ENCODE measurements around the gene NDP. TPM values are rescaled to one million over a fixed set of nuclear protein-coding genes. Genes with fewer than 3 reads are reported as not detected.
"Not testable (repeated sequence)": the region's sequence is repeated elsewhere in the genome, so short reads cannot be mapped to it uniquely, and the experiment has no call there.

Gene NDP
- total RNA-seq, 1 donor from 2014 or later = 3.7 TPM

GRCh38 chrX:43956034-43956433, 17.2 kb downstream of the NDP start:
- H3K4me1 ChIP-seq = no peaks in the 10 kb centered on the region
- H3K27me3 ChIP-seq = no peaks in the 10 kb centered on the region
- H3K36me3 ChIP-seq = no peaks in the 10 kb centered on the region
- no peak overlapping the region for H3K27ac ChIP-seq
- DNase-seq (ENCODE audit: extremely low spot score in 2 of 2) = no peak
- H3K9me3 ChIP-seq = no peaks in the 10 kb centered on the region
- TF ChIP-seq, protein P1, sequence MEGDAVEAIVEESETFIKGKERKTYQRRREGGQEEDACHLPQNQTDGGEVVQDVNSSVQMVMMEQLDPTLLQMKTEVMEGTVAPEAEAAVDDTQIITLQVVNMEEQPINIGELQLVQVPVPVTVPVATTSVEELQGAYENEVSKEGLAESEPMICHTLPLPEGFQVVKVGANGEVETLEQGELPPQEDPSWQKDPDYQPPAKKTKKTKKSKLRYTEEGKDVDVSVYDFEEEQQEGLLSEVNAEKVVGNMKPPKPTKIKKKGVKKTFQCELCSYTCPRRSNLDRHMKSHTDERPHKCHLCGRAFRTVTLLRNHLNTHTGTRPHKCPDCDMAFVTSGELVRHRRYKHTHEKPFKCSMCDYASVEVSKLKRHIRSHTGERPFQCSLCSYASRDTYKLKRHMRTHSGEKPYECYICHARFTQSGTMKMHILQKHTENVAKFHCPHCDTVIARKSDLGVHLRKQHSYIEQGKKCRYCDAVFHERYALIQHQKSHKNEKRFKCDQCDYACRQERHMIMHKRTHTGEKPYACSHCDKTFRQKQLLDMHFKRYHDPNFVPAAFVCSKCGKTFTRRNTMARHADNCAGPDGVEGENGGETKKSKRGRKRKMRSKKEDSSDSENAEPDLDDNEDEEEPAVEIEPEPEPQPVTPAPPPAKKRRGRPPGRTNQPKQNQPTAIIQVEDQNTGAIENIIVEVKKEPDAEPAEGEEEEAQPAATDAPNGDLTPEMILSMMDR (IDR thresholded peaks at IDR 0.05) = no peak
- TF ChIP-seq POLR2A (IDR thresholded peaks at IDR 0.05) (no peak), POLR2AphosphoS5 (IDR thresholded peaks at IDR 0.05; ENCODE audit: insufficient read depth in 1 of 2, low read depth in 1 of 2) (no peak)
- no peak overlapping the region for H3K4me3 ChIP-seq
- intact Hi-C loops (cut with DNase I) = no loop called here

DNA sequence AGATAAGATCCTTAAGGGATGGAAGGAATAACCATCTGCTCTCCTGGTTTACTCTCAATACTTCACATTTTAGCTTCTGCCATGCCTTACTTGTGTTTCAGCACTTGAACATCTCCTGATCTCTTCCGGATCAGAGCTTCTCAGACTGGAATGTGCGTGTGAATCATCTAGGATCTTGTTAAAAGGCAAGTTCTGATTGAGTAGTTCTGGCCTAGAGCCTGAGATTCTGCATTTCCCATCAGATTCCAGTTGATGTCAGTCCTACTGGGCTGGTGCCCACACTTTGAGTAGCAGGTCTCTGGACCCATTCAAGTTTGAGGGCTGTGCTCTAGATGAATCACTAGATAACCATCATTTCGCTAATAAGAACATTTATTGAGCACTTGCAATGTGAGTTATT, 20.0 kb downstream of the NDP start:
- Histone ChIP-seq H3K27ac (no peak overlapping the region), H3K4me1 (no peaks in the 10 kb centered on the region), H3K27me3 (no peaks in the 10 kb centered on the region), H3K9me3 (no peaks in the 10 kb centered on the region), H3K4me3 (no peak overlapping the region), H3K36me3 (no peaks in the 10 kb centered on the region)
- TF ChIP-seq, protein P1 (IDR thresholded peaks at IDR 0.05) = no peak
- TF ChIP-seq POLR2A (IDR thresholded peaks at IDR 0.05) (no peak), POLR2AphosphoS5 (IDR thresholded peaks at IDR 0.05; ENCODE audit: insufficient read depth in 1 of 2, low read depth in 1 of 2) (no peak)
- no peak for DNase-seq (ENCODE audit: extremely low spot score in 2 of 2)
- intact Hi-C loops (cut with DNase I) = no loop called here

DNA sequence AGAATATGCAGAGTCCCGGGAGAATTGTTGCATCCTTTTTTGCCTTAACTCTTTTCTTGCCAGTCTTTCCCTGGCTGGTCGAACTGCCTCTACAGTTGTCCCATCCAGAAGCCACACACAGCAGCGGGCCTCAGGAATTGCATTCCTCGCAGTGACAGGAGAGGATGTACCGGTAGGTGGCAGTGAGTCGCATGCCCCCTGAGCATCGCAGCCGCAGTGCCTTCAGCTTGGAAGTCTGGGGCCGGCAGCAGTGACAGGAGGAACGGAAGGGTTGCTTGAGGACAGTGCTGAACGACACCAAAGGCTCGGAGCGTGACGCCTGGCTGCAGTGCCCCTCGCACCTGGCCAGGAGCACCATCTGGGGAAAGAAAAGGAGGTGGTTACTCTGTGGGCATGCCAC, 23.5 kb downstream of the NDP start:
- Histone ChIP-seq H3K9me3 (no peaks in the 10 kb centered on the region), H3K27me3 (no peaks in the 10 kb centered on the region), H3K4me1 (no peaks in the 10 kb centered on the region), H3K36me3 (no peaks in the 10 kb centered on the region), H3K27ac (no peak overlapping the region), H3K4me3 (no peak overlapping the region)
- DNase-seq (ENCODE audit: extremely low spot score in 2 of 2) = no peak
- TF ChIP-seq POLR2A (IDR thresholded peaks at IDR 0.05) (no peak), POLR2AphosphoS5 (IDR thresholded peaks at IDR 0.05; ENCODE audit: insufficient read depth in 1 of 2, low read depth in 1 of 2) (no peak)
- TF ChIP-seq, protein P1 (IDR thresholded peaks at IDR 0.05) = no peak
- intact Hi-C loops (cut with DNase I) = no loop called here

- H3K27me3 ChIP-seq = no peaks in the 10 kb centered on the region
- TF ChIP-seq, protein P1 (IDR thresholded peaks at IDR 0.05) = no peak
- TF ChIP-seq POLR2AphosphoS5 (IDR thresholded peaks at IDR 0.05; ENCODE audit: insufficient read depth in 1 of 2, low read depth in 1 of 2) (no peak), POLR2A (IDR thresholded peaks at IDR 0.05) (no peak)
- no peaks in the 10 kb centered on the region for H3K4me1 ChIP-seq
- no peaks in the 10 kb centered on the region for H3K9me3 ChIP-seq
- H3K36me3 ChIP-seq = no peaks in the 10 kb centered on the region
- intact Hi-C loops (cut with DNase I) = no loop called here
- H3K27ac ChIP-seq = no peak overlapping the region
- DNase-seq (ENCODE audit: extremely low spot score in 2 of 2) = no peak
- no peak overlapping the region for H3K4me3 ChIP-seq
Observed at GRCh38 chrX:43940816-43941474, 32.2 kb downstream of the NDP start.

GRCh38 chrX:43939187-43939926, 33.8 kb downstream of the NDP start:
- TF ChIP-seq, protein P1 (IDR thresholded peaks at IDR 0.05) = no peak
- no peak for TF ChIP-seq POLR2AphosphoS5 (IDR thresholded peaks at IDR 0.05; ENCODE audit: insufficient read depth in 1 of 2, low read depth in 1 of 2)
- TF ChIP-seq POLR2A (IDR thresholded peaks at IDR 0.05) = no peak

GRCh38 chrX:43922032-43922431, 51.2 kb downstream of the NDP start:
- H3K9me3 ChIP-seq; H3K4me1 ChIP-seq; H3K27ac ChIP-seq; H3K27me3 ChIP-seq; H3K4me3 ChIP-seq; H3K36me3 ChIP-seq; DNase-seq (ENCODE audit: extremely low spot score in 2 of 2); intact Hi-C loops (cut with DNase I): not testable (repeated sequence)

More at GRCh38 chrX:43939187-43939926, 33.8 kb downstream of the NDP start:
- no peaks in the 10 kb centered on the region for H3K9me3 ChIP-seq
- H3K27me3 ChIP-seq = no peaks in the 10 kb centered on the region
- no peaks in the 10 kb centered on the region for H3K36me3 ChIP-seq
- DNase-seq (ENCODE audit: extremely low spot score in 2 of 2) = no peak
- H3K4me1 ChIP-seq = no peaks in the 10 kb centered on the region
- no peak overlapping the region for H3K27ac ChIP-seq
- intact Hi-C loops (cut with DNase I) = no loop called here
- H3K4me3 ChIP-seq = no peak overlapping the region

- DNase-seq (ENCODE audit: extremely low spot score in 2 of 2); H3K9me3 ChIP-seq; H3K4me1 ChIP-seq; intact Hi-C loops (cut with DNase I); H3K27me3 ChIP-seq; H3K36me3 ChIP-seq; H3K4me3 ChIP-seq; H3K27ac ChIP-seq: not testable (repeated sequence)
Observed at GRCh38 chrX:43910772-43911171, 62.4 kb downstream of the NDP start.
